MM.1S (cell line): ENCODE measurements around the gene KIAA0319L.

Experiments used
- DNase-seq: peaks from one replicate; pipeline ENCODE4 v3.0.0-alpha.2; 2015
- H2AFZ ChIP-seq: fragments of 300-600 bp; sonication (generic); 2 replicates; pipeline ENCODE4 v1.6.0; 2016; ENCODE audit warnings: antibody characterized with exemption, low read length
- H3F3A ChIP-seq: fragments of 300-600 bp; sonication (generic); 2 replicates; pipeline ENCODE4 v1.6.1; 2016; ENCODE audit warnings: mild to moderate bottlenecking, antibody characterized with exemption, low read length, moderate library complexity, mixed read lengths; ENCODE audit not compliant: insufficient read depth
- H3K27ac ChIP-seq: fragments of 300-600 bp; sonication (generic); 2 replicates; pipeline ENCODE4 v1.5.1; 2016; ENCODE audit warnings: mild to moderate bottlenecking, low read length
- H3K27me3 ChIP-seq: fragments of 300-600 bp; sonication (generic); replicated peaks from 2 replicates; pipeline ENCODE4 v1.6.0; 2016; ENCODE audit warnings: low read length; ENCODE audit not compliant: insufficient read depth
- H3K36me3 ChIP-seq: fragments of 300-600 bp; sonication (generic); replicated peaks from 2 replicates; pipeline ENCODE4 v1.6.1; 2016; ENCODE audit warnings: mild to moderate bottlenecking, low read length, mixed read lengths; ENCODE audit not compliant: insufficient read depth
- H3K4me1 ChIP-seq: fragments of 300-600 bp; sonication (generic); 2 replicates; pipeline ENCODE4 v1.6.1; 2016; ENCODE audit warnings: low read length, mixed read lengths
- H3K4me2 ChIP-seq: fragments of 300-600 bp; sonication (generic); 2 replicates; pipeline ENCODE4 v1.6.0; 2016; ENCODE audit warnings: low read depth, low read length
- H3K4me3 ChIP-seq: fragments of 300-600 bp; sonication (generic); 2 replicates; pipeline ENCODE4 v1.5.1; 2016; ENCODE audit warnings: low read length, mixed read lengths
- H3K79me2 ChIP-seq: fragments of 300-600 bp; sonication (generic); 2 replicates; pipeline ENCODE4 v1.6.1; 2016; ENCODE audit warnings: mixed run types, low read length, mixed read lengths
- H3K9ac ChIP-seq: fragments of 300-600 bp; sonication (generic); 2 replicates; pipeline ENCODE4 v1.6.1; 2016; ENCODE audit warnings: low read length, mixed read lengths
- H3K9me2 ChIP-seq: fragments of 300-600 bp; sonication (generic); replicated peaks from 2 replicates; pipeline ENCODE4 v1.6.1; 2016; ENCODE audit warnings: mild to moderate bottlenecking, low read length, mixed read lengths; ENCODE audit not compliant: insufficient read depth
- H3K9me3 ChIP-seq: fragments of 300-600 bp; sonication (generic); replicated peaks from 2 replicates; pipeline ENCODE4 v1.6.1; 2016; ENCODE audit warnings: mild to moderate bottlenecking, low read length, mixed read lengths; ENCODE audit not compliant: insufficient read depth
- H4K20me1 ChIP-seq: fragments of 300-600 bp; sonication (generic); 2 replicates; pipeline ENCODE4 v1.6.1; 2016; ENCODE audit warnings: mild to moderate bottlenecking, low read length, moderate library complexity, mixed read lengths; ENCODE audit not compliant: insufficient read depth
- EZH2 ChIP-seq: fragments of 300-600 bp; sonication (generic); optimal IDR thresholded peaks from 2 replicates; pipeline ENCODE3; 2017; ENCODE audit warnings: low read depth, mild to moderate bottlenecking, antibody characterized with exemption, low read length, mixed read lengths
- EZH2phosphoT487 ChIP-seq: fragments of 300-600 bp; sonication (generic); IDR thresholded peaks from 2 replicates; pipeline ENCODE4 v1.6.1; 2018; ENCODE audit warnings: antibody characterized with exemption, low read length
- TF ChIP-seq, protein P1 (sequence below): fragments of 300-600 bp; sonication (generic); IDR thresholded peaks from 2 replicates; pipeline ENCODE4 v1.5.1; 2016; ENCODE audit warnings: antibody characterized with exemption, low read length, mixed read lengths

Gene KIAA0319L

DNA sequence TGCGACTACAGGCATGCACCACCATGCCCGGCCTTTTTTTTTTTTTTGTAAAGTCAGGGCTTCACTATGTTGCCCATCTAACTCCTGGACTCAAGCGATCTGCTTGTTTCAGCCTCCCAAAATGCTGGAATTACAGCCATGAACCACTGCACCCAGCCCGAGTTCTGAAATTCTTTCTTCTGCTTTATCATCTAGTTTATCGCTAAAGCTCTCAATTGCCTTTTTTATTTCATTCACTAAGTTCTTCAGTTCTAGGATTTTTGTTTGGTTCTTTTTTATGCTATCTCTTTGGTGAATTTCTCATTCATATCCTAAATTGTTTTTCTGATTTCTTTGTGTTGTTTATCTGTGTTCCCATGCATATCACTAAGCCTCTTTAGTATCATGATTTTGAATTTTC is 27.0 kb downstream of the KIAA0319L start:
- Histone ChIP-seq H3F3A (no peaks in the 10 kb centered on the region), H3K9me3 (no peaks in the 10 kb centered on the region), H3K27me3 (no peaks in the 10 kb centered on the region), H2AFZ (no peak overlapping the region), H4K20me1 (no peaks in the 10 kb centered on the region), H3K79me2 (peaks cover 22% of the 10 kb centered on the region; the same call in 1 of the 2 replicates), H3K9me2 (no peaks in the 10 kb centered on the region), H3K4me2 (no peak overlapping the region), H3K27ac (no peak overlapping the region), H3K4me3 (no peak overlapping the region), H3K4me1 (no peaks in the 10 kb centered on the region), H3K9ac (no peak overlapping the region), H3K36me3 (peaks cover 6% of the 10 kb centered on the region; the same call in 1 of the 2 replicates)
- TF ChIP-seq, protein P1, sequence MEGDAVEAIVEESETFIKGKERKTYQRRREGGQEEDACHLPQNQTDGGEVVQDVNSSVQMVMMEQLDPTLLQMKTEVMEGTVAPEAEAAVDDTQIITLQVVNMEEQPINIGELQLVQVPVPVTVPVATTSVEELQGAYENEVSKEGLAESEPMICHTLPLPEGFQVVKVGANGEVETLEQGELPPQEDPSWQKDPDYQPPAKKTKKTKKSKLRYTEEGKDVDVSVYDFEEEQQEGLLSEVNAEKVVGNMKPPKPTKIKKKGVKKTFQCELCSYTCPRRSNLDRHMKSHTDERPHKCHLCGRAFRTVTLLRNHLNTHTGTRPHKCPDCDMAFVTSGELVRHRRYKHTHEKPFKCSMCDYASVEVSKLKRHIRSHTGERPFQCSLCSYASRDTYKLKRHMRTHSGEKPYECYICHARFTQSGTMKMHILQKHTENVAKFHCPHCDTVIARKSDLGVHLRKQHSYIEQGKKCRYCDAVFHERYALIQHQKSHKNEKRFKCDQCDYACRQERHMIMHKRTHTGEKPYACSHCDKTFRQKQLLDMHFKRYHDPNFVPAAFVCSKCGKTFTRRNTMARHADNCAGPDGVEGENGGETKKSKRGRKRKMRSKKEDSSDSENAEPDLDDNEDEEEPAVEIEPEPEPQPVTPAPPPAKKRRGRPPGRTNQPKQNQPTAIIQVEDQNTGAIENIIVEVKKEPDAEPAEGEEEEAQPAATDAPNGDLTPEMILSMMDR: no peak
- TF ChIP-seq EZH2phosphoT487 (no peak), EZH2 (no peak)
- no peak for DNase-seq

DNA sequence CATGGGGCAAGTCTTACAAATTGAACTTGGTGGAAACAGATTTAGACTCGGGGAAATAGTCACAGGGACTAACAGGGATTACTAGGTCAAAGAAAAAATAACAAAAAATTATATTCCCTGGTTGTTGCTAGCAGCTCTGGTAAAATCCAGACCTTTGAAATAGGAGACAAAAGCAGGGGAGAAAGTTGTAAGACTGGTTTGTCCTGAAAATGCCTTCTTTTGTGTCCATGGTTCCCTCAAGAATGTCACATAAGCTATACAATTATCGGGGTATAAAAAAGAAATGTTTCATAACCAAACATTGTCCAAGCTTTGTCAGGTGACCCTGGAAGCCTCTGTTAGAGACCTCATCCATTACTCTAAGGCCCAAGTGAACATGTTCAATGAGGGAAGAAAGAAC is 33.1 kb downstream of the KIAA0319L start:
- Histone ChIP-seq H3F3A (no peaks in the 10 kb centered on the region), H3K4me3 (no peak overlapping the region), H3K9me2 (no peaks in the 10 kb centered on the region), H3K27me3 (no peaks in the 10 kb centered on the region), H2AFZ (no peak overlapping the region), H4K20me1 (no peaks in the 10 kb centered on the region), H3K4me1 (no peaks in the 10 kb centered on the region), H3K4me2 (no peak overlapping the region), H3K36me3 (no peaks in the 10 kb centered on the region), H3K27ac (no peak overlapping the region), H3K9me3 (no peaks in the 10 kb centered on the region), H3K9ac (no peak overlapping the region), H3K79me2 (no peaks in the 10 kb centered on the region)
- no peak for DNase-seq
- TF ChIP-seq, protein P1: no peak
- TF ChIP-seq EZH2: no peak
- no peak for TF ChIP-seq EZH2phosphoT487

GRCh38 chr1:35519432-35519831 is 37.8 kb downstream of the KIAA0319L start:
- H3K9me3 ChIP-seq: no peaks in the 10 kb centered on the region
- H3K9ac ChIP-seq: no peak overlapping the region
- H3K27ac ChIP-seq: no peak overlapping the region
- no peak overlapping the region for H3K4me3 ChIP-seq
- DNase-seq: no peak
- no peak overlapping the region for H2AFZ ChIP-seq
- H3K9me2 ChIP-seq: no peaks in the 10 kb centered on the region
- no peaks in the 10 kb centered on the region for H4K20me1 ChIP-seq
- H3K27me3 ChIP-seq: no peaks in the 10 kb centered on the region
- H3K36me3 ChIP-seq: no peaks in the 10 kb centered on the region
- TF ChIP-seq, protein P1: no peak
- TF ChIP-seq EZH2phosphoT487: no peak
- no peak for TF ChIP-seq EZH2
- no peak overlapping the region for H3K4me2 ChIP-seq
- H3F3A ChIP-seq: no peaks in the 10 kb centered on the region
- no peaks in the 10 kb centered on the region for H3K4me1 ChIP-seq
- H3K79me2 ChIP-seq: peaks cover 33% of the 10 kb centered on the region
